Uterus (tissue), 2 donors: ENCODE data around the gene SPTBN4.
"Not testable (repeated sequence)": the region's sequence is repeated elsewhere in the genome, so short reads cannot be mapped to it uniquely, and the experiment has no call there.

ENCODE experiments used
- POLR2A ChIP-seq, 2 donors: fragments of 450-650 bp; IDR thresholded peaks; one replicate each; pipeline ENCODE4 v1.6.1; 2016; ENCODE audit warnings: antibody characterized with exemption in 2 of 2, mild to moderate bottlenecking in 1 of 2, moderate library complexity in 1 of 2
- TF ChIP-seq, protein P1 (sequence below), 4 experiments: fragments of 200-600 bp in 2 of 4; fragments of 450-650 bp in 2 of 4; sonication (generic) in 2 of 4; IDR thresholded peaks; one replicate each; pipeline ENCODE4 v1.5.1; 2016 to 2019; ENCODE audit warnings: antibody characterized with exemption in 4 of 4, mild to moderate bottlenecking in 2 of 4, moderate library complexity in 1 of 4

GRCh38 chr19:40591724-40592123 lies 124.9 kb downstream of the SPTBN4 start:
- TF ChIP-seq, protein P1, sequence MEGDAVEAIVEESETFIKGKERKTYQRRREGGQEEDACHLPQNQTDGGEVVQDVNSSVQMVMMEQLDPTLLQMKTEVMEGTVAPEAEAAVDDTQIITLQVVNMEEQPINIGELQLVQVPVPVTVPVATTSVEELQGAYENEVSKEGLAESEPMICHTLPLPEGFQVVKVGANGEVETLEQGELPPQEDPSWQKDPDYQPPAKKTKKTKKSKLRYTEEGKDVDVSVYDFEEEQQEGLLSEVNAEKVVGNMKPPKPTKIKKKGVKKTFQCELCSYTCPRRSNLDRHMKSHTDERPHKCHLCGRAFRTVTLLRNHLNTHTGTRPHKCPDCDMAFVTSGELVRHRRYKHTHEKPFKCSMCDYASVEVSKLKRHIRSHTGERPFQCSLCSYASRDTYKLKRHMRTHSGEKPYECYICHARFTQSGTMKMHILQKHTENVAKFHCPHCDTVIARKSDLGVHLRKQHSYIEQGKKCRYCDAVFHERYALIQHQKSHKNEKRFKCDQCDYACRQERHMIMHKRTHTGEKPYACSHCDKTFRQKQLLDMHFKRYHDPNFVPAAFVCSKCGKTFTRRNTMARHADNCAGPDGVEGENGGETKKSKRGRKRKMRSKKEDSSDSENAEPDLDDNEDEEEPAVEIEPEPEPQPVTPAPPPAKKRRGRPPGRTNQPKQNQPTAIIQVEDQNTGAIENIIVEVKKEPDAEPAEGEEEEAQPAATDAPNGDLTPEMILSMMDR (IDR thresholded peaks at IDR 0.05) = not testable (repeated sequence)
- TF ChIP-seq POLR2A (IDR thresholded peaks at IDR 0.05) = not testable (repeated sequence)
